Measurements from ENCODE around the gene EEF1G.
"Not testable (repeated sequence)": the region's sequence is repeated elsewhere in the genome, so short reads cannot be mapped to it uniquely, and the experiment has no call there.

EEF1G gene, protein sequence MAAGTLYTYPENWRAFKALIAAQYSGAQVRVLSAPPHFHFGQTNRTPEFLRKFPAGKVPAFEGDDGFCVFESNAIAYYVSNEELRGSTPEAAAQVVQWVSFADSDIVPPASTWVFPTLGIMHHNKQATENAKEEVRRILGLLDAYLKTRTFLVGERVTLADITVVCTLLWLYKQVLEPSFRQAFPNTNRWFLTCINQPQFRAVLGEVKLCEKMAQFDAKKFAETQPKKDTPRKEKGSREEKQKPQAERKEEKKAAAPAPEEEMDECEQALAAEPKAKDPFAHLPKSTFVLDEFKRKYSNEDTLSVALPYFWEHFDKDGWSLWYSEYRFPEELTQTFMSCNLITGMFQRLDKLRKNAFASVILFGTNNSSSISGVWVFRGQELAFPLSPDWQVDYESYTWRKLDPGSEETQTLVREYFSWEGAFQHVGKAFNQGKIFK

DNA sequence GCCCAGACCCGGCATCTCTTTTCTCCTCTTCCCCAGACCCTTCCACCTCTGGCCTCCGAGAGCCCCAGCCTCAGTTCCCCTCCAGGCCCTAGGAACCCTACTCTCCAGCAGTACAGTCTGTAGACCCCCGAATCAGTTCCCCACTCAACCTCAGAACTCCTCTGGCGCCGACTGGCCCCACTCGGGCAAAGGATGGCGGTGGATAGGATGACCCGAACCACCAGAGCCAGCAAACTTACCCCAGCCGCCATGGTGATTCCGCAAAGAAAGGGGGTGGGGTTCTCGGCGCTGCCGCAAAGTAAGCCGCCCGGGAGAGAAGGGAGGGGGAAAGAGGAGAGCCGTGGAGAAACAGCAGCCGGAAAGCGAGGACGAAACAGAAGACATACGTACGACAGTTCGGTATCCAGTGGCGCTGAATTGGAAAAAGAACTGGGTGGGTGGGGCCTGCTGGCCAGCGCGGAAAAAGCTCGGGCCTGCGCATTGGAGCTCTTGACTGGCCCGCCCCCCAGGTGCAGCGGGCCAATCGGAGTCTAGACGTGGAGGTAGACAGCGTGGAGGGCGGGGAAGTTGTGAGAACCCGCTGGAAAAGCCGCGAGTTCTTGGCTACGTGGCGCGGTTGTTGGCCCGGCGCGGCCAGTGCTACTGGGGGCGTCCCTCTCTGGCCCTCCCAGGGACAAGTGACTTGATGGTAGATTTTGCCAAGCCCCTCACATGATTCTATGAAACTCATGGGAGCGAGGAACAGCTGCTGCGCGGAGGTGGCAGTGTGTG is at the start of gene EEF1G:
Gene EEF1G (minus strand): TSS at position 300 of the 771 bp plus-strand sequence. CDS start 49 bp downstream, at position 251.
- H3K36me3 ChIP-seq (ENCODE audit: control insufficient read depth, insufficient read depth, low read length), result peaks cover 71% of the 10 kb centered on the region

GRCh38 chr11:62622476-62623089 is 48.9 kb upstream of the EEF1G start:
- peak overlapping the region; percentile 52 for H3K4me3 ChIP-seq (ENCODE audit: low read depth, low read length)
- peaks cover 6% of the 10 kb centered on the region for H3K4me1 ChIP-seq (ENCODE audit: control insufficient read depth, insufficient read depth, low read length)
- no peaks in the 10 kb centered on the region for H3K9me3 ChIP-seq (ENCODE audit: control insufficient read depth, insufficient read depth, low read length)
- no peak overlapping the region for H3K9ac ChIP-seq (ENCODE audit: low read depth, low read length)
- peaks cover 26% of the 10 kb centered on the region for H3K36me3 ChIP-seq (ENCODE audit: control insufficient read depth, insufficient read depth, low read length)
- no peaks in the 10 kb centered on the region for H3K27me3 ChIP-seq (ENCODE audit: control insufficient read depth, insufficient read depth, low read length)

More for the DNA sequence above, at the start of gene EEF1G:
- Histone ChIP-seq H3K27me3 (ENCODE audit: control insufficient read depth, insufficient read depth, low read length) (no peaks in the 10 kb centered on the region), H3K4me3 (ENCODE audit: low read depth, low read length) (peak within 1 kb of the TSS; percentile 100), H3K9ac (ENCODE audit: low read depth, low read length) (peak within 1 kb of the TSS; percentile 100), H3K4me1 (ENCODE audit: control insufficient read depth, insufficient read depth, low read length) (peaks cover 7% of the 10 kb centered on the region), H3K9me3 (ENCODE audit: control insufficient read depth, insufficient read depth, low read length) (no peaks in the 10 kb centered on the region)

- H3K36me3 ChIP-seq (ENCODE audit: control insufficient read depth, insufficient read depth, low read length), result peaks cover 18% of the 10 kb centered on the region
- no peaks in the 10 kb centered on the region for H3K9me3 ChIP-seq (ENCODE audit: control insufficient read depth, insufficient read depth, low read length)
- no peaks in the 10 kb centered on the region for H3K27me3 ChIP-seq (ENCODE audit: control insufficient read depth, insufficient read depth, low read length)
- H3K4me3 ChIP-seq (ENCODE audit: low read depth, low read length), result peak within 1 kb of the TSS; percentile 97
- H3K4me1 ChIP-seq (ENCODE audit: control insufficient read depth, insufficient read depth, low read length), result peaks cover 6% of the 10 kb centered on the region
- H3K9ac ChIP-seq (ENCODE audit: low read depth, low read length), result peak within 1 kb of the TSS; percentile 94
Measured at GRCh38 chr11:62621567-62622470, 48.1 kb upstream of the EEF1G start, which contains the start of gene B3GAT3. Gene B3GAT3 (minus strand): TSS chr11:62621986. CDS start chr11:62621947, 39 bp downstream.

GRCh38 chr11:62621027-62621566 is 47.4 kb upstream of the EEF1G start:
- Histone ChIP-seq H3K9me3 (ENCODE audit: control insufficient read depth, insufficient read depth, low read length) (no peaks in the 10 kb centered on the region), H3K9ac (ENCODE audit: low read depth, low read length) (peak overlapping the region; percentile 94), H3K27me3 (ENCODE audit: control insufficient read depth, insufficient read depth, low read length) (no peaks in the 10 kb centered on the region), H3K4me3 (ENCODE audit: low read depth, low read length) (peak overlapping the region; percentile 97), H3K36me3 (ENCODE audit: control insufficient read depth, insufficient read depth, low read length) (peaks cover 11% of the 10 kb centered on the region), H3K4me1 (ENCODE audit: control insufficient read depth, insufficient read depth, low read length) (peaks cover 6% of the 10 kb centered on the region)

DNA sequence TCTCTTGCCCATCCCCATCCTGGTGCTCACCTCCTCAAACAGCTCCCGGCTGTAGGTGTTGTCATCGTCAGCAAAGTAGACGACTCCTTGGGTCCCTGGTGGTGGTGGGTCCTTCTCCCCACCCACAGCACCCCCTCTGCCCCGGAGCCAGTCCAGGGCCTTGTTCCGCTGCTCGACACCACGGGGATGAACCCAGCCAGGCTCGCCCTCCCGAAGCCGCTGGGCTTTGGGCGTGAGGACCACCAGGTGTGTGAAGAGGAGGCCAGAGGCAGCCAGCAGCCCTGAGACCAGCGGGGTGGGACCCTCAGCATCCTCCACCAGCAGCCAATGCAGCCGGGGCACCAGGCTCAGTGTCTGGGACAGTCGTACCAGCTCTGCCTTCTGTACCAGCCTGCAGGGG is 43.3 kb upstream of the EEF1G start:
- H3K27me3 ChIP-seq (ENCODE audit: control insufficient read depth, insufficient read depth, low read length); H3K9ac ChIP-seq (ENCODE audit: low read depth, low read length); H3K4me3 ChIP-seq (ENCODE audit: low read depth, low read length); H3K4me1 ChIP-seq (ENCODE audit: control insufficient read depth, insufficient read depth, low read length); H3K36me3 ChIP-seq (ENCODE audit: control insufficient read depth, insufficient read depth, low read length); H3K9me3 ChIP-seq (ENCODE audit: control insufficient read depth, insufficient read depth, low read length): not testable (repeated sequence)

DNA sequence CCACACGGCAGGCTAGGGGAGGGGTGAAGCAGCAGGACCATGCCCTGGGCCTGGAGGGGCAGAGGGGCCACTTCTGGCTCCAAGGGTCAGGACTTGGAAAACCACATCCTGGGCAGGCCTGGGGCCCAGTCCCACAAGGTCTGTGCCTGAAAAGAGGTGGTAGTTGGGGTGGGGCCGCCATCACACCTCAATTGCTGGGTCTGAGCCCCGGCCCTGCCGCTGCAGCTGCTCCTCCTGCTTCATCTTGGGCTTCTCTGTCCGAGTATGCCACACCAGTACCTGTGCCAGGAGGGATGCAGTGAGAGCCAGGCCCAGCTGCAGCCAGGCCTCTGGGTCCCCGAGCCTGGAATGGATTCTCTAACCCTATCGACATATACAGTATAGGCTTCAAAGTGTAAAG is 41.8 kb upstream of the EEF1G start:
- Histone ChIP-seq H3K9ac (ENCODE audit: low read depth, low read length) (no peak overlapping the region), H3K4me3 (ENCODE audit: low read depth, low read length) (no peak overlapping the region), H3K9me3 (ENCODE audit: control insufficient read depth, insufficient read depth, low read length) (no peaks in the 10 kb centered on the region), H3K36me3 (ENCODE audit: control insufficient read depth, insufficient read depth, low read length) (no peaks in the 10 kb centered on the region), H3K4me1 (ENCODE audit: control insufficient read depth, insufficient read depth, low read length) (peaks cover under 1% of the 10 kb centered on the region), H3K27me3 (ENCODE audit: control insufficient read depth, insufficient read depth, low read length) (peaks cover 8% of the 10 kb centered on the region)

DNA sequence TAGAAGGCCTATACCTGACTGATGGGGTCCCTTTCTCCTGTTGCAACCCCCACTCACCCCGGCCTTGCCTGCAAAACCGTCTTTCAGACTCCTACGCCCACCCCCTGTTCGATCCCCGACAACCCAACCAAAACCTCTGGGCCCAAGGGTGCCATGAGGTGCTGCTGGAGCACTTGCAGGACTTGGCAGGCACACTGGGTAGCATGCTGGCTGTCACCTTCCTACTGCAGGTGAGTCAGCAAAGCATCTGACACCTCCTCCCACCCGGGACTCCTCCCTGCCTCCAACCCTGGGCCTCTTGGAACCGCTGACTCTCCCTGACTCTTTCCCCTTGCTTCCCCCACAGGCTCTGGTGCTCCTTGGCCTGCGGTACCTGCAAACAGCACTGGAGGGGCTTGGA is 40.6 kb upstream of the EEF1G start:
- Histone ChIP-seq H3K9ac (ENCODE audit: low read depth, low read length) (no peak overlapping the region), H3K9me3 (ENCODE audit: control insufficient read depth, insufficient read depth, low read length) (no peaks in the 10 kb centered on the region), H3K4me3 (ENCODE audit: low read depth, low read length) (no peak overlapping the region), H3K36me3 (ENCODE audit: control insufficient read depth, insufficient read depth, low read length) (no peaks in the 10 kb centered on the region), H3K27me3 (ENCODE audit: control insufficient read depth, insufficient read depth, low read length) (peaks cover 11% of the 10 kb centered on the region), H3K4me1 (ENCODE audit: control insufficient read depth, insufficient read depth, low read length) (no peaks in the 10 kb centered on the region)

DNA sequence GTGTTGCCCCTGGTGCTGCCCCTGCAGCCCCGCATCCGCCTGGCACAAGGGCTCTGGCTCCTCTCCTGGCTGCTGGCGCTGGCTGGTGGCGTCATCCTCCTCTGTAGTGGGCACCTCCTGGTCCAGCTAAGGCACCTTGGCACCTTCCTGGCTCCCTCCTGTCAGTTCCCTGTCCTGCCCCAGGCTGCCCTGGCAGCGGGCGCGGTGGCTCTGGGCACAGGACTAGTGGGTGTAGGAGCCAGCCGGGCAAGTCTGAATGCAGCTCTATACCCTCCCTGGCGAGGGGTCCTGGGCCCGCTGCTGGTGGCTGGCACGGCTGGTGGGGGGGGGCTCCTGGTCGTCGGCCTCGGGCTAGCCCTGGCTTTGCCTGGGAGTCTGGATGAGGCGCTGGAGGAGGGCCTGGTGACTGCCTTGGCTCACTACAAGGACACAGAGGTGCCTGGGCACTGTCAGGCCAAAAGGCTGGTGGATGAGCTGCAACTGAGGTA is 39.6 kb upstream of the EEF1G start:
- Histone ChIP-seq H3K9me3 (ENCODE audit: control insufficient read depth, insufficient read depth, low read length) (no peaks in the 10 kb centered on the region), H3K4me1 (ENCODE audit: control insufficient read depth, insufficient read depth, low read length) (no peaks in the 10 kb centered on the region), H3K9ac (ENCODE audit: low read depth, low read length) (no peak overlapping the region), H3K4me3 (ENCODE audit: low read depth, low read length) (peak overlapping the region; percentile 35), H3K27me3 (ENCODE audit: control insufficient read depth, insufficient read depth, low read length) (peaks cover 11% of the 10 kb centered on the region), H3K36me3 (ENCODE audit: control insufficient read depth, insufficient read depth, low read length) (no peaks in the 10 kb centered on the region)

DNA sequence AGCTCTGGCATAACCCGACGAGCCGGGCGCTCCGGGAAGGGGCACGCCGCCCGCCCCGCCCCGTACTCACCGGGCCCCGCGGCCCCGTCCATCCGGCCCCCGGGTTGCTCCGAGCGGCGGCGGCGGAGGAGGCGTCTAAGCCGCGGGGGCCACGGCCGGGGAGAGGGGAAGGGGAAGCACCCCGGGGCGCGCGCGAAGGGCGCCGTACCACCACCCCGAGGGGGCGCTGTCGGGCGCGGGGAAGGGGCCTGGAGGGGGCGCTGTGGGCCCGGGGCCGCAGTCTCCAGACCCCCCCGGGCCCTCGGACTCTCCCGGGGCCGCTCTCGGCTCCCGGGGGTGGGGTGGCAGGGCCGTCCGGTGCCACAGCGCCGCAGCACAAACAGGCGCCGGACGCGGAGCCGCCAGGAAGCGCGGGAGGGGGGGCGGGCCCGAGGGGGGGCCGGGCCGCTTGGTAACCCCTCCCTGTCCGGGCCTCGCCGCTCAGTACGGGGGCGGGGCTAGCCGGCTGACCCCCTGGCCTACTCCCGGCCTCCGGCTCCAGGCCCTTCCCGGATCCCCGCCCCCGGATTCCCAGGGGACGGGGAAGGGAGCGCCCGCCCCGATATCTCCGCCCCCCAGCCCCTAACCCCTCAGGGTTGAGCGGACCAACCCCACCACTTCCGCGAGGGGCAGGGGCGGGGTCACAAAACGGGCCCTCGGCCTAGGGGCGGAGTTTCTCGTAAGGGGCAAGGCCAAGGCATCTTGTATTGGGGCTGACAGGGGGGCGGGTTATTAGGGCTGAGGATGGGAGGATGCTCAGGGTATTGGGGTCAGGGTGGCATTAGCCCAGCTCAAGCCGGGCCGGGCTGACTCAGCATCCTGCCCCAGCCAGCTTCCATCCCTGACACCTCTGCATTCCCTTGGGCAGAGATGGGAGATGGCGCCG is 38.9 kb upstream of the EEF1G start, which contains the start of the genes EML3 and ROM1:
Gene EML3 (minus strand): TSS at position 410 of the 925 bp plus-strand sequence. CDS start 318 bp downstream, at position 92.
Gene ROM1 (plus strand): TSS at position 892 of the 925 bp plus-strand sequence. CDS start 25 bp downstream, at position 917.
- Histone ChIP-seq H3K4me1 (ENCODE audit: control insufficient read depth, insufficient read depth, low read length) (no peaks in the 10 kb centered on the region), H3K9ac (ENCODE audit: low read depth, low read length) (peak within 1 kb of the TSS; percentile 65), H3K36me3 (ENCODE audit: control insufficient read depth, insufficient read depth, low read length) (no peaks in the 10 kb centered on the region)

More for the DNA sequence above, 38.9 kb upstream of the EEF1G start, which contains the start of the genes EML3 and ROM1:
- H3K27me3 ChIP-seq (ENCODE audit: control insufficient read depth, insufficient read depth, low read length), result peaks cover 11% of the 10 kb centered on the region
- H3K4me3 ChIP-seq (ENCODE audit: low read depth, low read length), result peak within 1 kb of the TSS; percentile 82
- no peaks in the 10 kb centered on the region for H3K9me3 ChIP-seq (ENCODE audit: control insufficient read depth, insufficient read depth, low read length)

All from iPS-15b (cell line).